NCI-H82 (cell line): ENCODE data around the gene CAPN5.
"Not testable (repeated sequence)": the region's sequence is repeated elsewhere in the genome, so short reads cannot be mapped to it uniquely, and the experiment has no call there.

Source experiments
- DNase-seq: peaks from one replicate; lab custom pipeline; 2025; lab: John Stamatoyannopoulos, UW

Gene CAPN5

GRCh38 chr11:77066229-77067042, at the start of gene CAPN5:
Gene CAPN5, plus strand, starts transcription at chr11:77066971. Its CDS starts 17,916 bp downstream, at chr11:77084887.
- peak; percentile 89 for DNase-seq

DNA sequence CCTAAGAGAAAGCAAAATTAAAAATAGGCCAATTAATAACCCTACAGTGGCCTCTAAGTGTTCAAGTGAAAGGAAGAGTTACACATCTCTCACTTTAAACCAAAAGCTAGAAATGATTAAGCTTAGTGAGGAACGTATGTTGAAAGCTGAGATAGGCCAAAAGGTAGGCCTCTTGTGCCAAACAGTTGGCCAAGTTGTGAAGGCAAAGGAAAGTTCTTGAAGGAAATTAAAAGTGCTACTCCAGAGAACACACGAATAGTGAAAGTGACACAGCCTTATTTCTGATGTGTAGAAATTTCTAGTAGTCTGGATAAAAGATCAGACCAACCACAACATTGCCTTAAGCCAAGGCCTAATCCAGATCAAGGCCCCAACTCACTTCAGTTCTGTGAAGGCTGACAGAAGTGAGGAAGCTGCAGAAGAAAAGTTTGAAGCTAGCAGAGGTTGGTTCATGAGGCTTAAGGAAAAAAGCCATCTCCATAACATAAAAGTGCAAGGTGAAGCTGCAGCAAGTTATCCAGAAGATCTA, 48.3 kb upstream of the CAPN5 start:
- not testable (repeated sequence) for DNase-seq

GRCh38 chr11:77019976-77020595, 46.7 kb upstream of the CAPN5 start:
- DNase-seq: no peak

DNA sequence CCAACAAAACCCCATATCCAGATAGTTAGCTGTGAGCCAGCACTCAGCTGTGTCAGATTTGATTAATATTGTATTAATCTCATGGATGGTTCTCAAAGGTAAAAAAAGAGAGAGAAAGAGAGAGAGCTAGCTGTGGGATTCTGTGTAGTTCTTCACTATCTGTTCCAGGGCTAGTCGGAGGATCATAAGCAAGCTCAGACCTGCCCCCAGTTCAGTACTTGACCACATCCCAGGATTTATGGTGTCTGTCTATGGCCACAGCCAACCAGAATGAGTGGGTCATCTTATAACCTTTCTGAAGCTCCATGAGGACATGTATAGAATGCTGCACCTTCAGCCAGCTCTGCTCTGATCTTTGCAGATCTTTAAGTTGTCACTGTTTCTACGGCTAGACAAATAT, 46.0 kb upstream of the CAPN5 start:
- DNase-seq: no peak

- DNase-seq: no peak
Measured at GRCh38 chr11:77024745-77025144, 42.0 kb upstream of the CAPN5 start.

DNA sequence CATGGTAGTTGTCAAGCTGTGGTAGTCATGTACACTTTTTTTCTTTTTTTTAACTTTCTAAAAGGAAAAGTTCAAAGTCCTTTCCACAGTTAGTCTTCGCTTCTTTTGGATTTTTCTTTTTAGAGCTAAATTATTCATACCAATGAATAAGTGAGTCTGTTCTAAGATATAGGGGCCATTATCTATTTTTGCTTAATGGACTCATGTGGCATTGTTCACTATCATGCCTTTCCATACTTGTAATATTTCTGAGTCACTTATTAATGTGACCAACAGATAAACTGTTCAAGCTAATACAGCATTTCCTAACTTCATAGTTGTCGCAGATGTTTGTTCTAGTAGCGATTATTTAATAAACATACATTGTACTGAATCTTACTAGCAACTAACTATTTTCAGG, 40.5 kb upstream of the CAPN5 start:
- DNase-seq: no peak

- no peak for DNase-seq
Measured at GRCh38 chr11:77026743-77027142, 40.0 kb upstream of the CAPN5 start.

- peak; percentile 61 for DNase-seq
Measured at GRCh38 chr11:77027275-77027674, 39.5 kb upstream of the CAPN5 start.

GRCh38 chr11:77029829-77030228, 36.9 kb upstream of the CAPN5 start:
- DNase-seq: no peak

DNA sequence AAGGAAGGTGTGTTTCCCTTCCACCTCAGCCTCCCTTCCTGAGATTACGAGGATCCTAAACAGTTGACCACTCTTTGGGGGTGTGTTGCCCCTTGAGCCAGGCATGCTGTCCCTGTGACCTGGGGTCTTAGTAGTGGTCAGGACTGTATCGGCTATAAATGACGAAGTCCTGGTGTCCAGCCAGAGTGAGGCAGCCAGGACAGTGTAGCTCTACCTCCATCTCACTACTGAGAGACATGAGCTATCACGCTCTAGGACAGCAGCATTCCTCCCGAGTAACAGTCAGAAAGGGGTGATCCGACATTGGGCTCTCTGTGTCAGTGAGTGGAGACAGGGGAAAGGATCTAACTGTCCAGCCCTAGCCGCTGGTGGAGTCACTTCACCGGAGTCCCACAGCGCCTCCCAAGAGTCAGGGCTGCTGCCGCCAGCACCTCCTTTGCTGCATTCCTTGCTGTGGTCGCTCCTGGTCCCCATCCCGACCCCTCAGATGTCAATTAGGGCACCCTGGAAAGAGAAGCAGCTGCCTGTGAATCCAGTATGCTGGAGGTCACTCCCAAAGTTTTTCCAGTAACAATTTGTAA, 35.8 kb upstream of the CAPN5 start:
- no peak for DNase-seq

GRCh38 chr11:77031599-77031998, 35.2 kb upstream of the CAPN5 start:
- no peak for DNase-seq

DNA sequence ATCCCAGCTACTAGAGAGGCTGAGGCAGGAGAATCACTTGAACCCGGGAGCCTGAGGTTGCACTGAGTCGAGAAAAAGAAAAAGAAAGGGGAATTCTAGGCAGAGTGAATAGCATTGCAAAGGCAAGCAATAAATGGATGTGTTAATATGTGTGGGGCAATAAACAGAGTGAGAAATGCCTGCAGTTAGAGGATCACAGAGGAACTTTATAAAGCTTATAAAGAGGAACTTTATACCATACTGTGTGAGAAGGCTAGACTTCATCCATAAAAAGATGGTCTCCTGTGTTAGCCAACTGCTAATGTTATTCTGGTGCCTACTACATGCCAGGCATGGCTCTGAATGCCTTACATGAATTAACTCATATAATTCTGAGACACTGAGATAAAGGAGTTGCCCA, 31.7 kb upstream of the CAPN5 start:
- DNase-seq: no peak

- DNase-seq: peak; percentile 50
Measured at GRCh38 chr11:77035580-77035979, 31.2 kb upstream of the CAPN5 start.

DNA sequence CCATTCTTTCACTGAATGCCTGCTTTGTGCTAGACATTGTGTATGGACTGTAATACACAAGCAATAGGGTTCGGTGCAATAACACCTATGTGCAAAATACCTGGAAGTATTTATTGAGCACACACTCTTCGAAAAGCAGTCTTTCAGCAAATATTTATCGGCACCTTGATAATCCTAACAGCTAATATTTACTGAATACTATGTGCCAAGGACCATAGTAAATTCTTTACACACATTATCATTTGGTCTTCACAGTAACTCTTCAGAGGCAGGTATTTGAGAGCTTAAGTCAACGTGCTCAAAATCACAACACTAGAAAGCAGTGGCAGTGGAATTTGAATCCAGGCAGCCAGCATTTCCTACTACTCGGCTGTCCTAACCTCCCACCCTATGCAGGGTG, 30.4 kb upstream of the CAPN5 start:
- no peak for DNase-seq

DNA sequence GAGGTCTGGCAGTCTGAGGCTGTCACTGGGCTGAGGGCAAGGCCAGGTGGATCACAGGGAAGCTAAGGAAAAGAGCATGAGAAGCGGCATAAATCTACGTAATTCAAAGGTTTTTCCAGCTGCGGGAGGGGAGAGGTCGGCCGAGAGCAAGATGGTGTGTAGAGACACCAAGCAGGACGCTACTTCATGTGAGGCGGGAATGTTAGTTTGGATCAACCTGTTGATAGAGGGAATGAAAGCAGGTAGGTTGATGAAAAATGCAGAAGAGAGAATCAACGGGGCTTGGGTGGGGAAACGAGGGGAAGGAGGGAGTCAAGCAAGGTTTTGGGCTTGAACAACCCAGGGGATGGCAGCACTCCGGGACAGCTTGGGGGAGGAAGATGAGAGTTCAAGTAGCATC, 29.7 kb upstream of the CAPN5 start:
- no peak for DNase-seq

DNA sequence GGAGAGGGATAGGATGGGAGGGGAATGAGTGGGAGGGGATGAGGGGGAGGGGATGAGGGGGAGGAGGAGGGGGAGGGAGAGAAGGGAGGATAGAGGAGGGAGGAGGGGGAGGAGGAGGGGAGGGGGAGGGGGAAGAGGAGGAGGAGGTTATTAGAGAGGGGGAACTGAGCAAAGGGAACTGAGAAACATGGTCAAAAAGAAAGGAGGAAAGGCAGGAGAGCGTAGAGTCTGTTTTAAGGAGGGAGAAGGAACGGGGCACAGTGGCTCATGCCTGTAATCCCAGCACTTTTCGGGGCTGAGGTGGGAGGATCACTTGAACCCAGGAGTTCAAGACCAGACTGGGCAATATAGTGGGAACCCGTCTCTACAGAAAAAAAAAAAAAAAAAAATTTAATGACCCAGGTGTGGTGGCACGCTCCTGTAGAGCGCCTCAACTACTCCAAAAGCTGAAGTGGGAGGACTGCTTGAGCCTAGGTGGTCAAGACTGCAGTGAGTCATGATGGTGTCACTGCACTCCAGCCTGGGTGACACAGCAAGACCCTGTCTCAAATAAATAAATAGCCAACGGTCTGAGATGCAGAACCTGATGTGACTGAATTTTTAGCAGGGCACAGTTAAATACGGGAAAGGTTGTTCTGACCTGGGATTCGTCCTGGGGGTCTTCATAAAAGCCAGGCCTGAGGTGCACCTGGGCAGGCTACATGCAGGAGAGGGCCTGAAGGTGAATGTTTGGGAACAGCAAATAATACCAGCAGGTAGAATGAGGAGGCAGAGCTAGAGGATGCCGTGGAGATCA, 28.5 kb upstream of the CAPN5 start:
- DNase-seq: no peak

DNA sequence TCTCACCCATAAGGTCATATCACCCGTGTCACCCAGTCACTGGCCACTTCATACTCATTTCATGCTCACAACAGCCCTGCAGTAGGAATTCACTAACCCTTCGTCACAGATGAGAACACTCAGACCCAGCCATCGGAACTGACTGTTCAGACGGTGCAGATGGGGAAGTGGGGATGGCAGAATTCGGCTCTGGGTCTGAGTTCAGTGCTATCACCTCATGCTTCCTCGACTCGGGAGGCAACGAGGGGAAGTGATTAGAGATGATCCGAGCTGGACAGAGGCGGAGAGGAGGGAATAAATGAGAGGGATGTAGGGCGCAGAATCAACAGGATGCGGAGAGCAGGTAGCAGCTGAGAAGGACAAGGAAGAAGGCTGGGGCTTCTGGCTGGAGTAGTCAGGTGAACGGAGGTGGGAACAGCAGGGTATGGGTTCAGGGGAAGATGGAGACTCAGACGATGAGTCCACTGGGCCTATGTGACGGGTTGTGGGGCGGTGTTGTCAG, 27.9 kb upstream of the CAPN5 start:
- DNase-seq: no peak

- peak; percentile 17 for DNase-seq
Measured at GRCh38 chr11:77039491-77040400, 27.0 kb upstream of the CAPN5 start.

- no peak for DNase-seq
Measured at GRCh38 chr11:77040401-77040777, 26.4 kb upstream of the CAPN5 start.

- DNase-seq: no peak
Measured at GRCh38 chr11:77040889-77041288, 25.9 kb upstream of the CAPN5 start.
